Embryonic facial prominence (tissue), 1 donor: Measurements from ENCODE around the gene TMEM101.
"Not testable (repeated sequence)": the region's sequence is repeated elsewhere in the genome, so short reads cannot be mapped to it uniquely, and the experiment has no call there.

ENCODE experiments used
- DNase-seq: peaks from one replicate; pipeline ENCODE4 v3.0.0-alpha.2; 2016; ENCODE audit errors: extremely low spot score

Gene TMEM101

GRCh38 chr17:43975898-43976297, 38.9 kb downstream of the TMEM101 start:
- no peak for DNase-seq

- no peak for DNase-seq
These were observed 40.1 kb downstream of the TMEM101 start for GRCh38 chr17:43974382-43975266.

- DNase-seq: not testable (repeated sequence)
These were observed 42.1 kb downstream of the TMEM101 start for GRCh38 chr17:43972444-43973212.

GRCh38 chr17:43971436-43971835, 43.3 kb downstream of the TMEM101 start:
- DNase-seq: not testable (repeated sequence)

GRCh38 chr17:43970366-43970765, 44.4 kb downstream of the TMEM101 start:
- no peak for DNase-seq

GRCh38 chr17:43967251-43967875, 47.4 kb downstream of the TMEM101 start:
- no peak for DNase-seq

- DNase-seq: no peak
These were observed 48.5 kb downstream of the TMEM101 start for GRCh38 chr17:43966276-43966675.

- DNase-seq: no peak
These were observed 52.3 kb downstream of the TMEM101 start for GRCh38 chr17:43962479-43962878.

- no peak for DNase-seq
These were observed 52.8 kb downstream of the TMEM101 start for GRCh38 chr17:43961954-43962353.

GRCh38 chr17:43961292-43961691, 53.5 kb downstream of the TMEM101 start:
- DNase-seq: not testable (repeated sequence)
